Suprapubic skin (tissue), 3 donors: ENCODE data around the gene IQUB.

ENCODE experiments used
- POLR2A ChIP-seq, 2 donors: fragments of 450-650 bp; IDR thresholded peaks; one replicate each; pipeline ENCODE4 v1.6.1; 2017; ENCODE audit warnings: antibody characterized with exemption in 2 of 2, mild to moderate bottlenecking in 2 of 2, moderate library complexity in 2 of 2
- TF ChIP-seq, protein P1 (sequence below), 2 donors: fragments of 200-600 bp in 1 of 2; fragments of 450-650 bp in 1 of 2; sonication (generic) in 1 of 2; IDR thresholded peaks; one replicate each; pipeline ENCODE4 v1.5.1; 2016 to 2019; ENCODE audit warnings: antibody characterized with exemption in 2 of 2, mild to moderate bottlenecking in 1 of 2, moderate library complexity in 1 of 2

- TF ChIP-seq, protein P1, sequence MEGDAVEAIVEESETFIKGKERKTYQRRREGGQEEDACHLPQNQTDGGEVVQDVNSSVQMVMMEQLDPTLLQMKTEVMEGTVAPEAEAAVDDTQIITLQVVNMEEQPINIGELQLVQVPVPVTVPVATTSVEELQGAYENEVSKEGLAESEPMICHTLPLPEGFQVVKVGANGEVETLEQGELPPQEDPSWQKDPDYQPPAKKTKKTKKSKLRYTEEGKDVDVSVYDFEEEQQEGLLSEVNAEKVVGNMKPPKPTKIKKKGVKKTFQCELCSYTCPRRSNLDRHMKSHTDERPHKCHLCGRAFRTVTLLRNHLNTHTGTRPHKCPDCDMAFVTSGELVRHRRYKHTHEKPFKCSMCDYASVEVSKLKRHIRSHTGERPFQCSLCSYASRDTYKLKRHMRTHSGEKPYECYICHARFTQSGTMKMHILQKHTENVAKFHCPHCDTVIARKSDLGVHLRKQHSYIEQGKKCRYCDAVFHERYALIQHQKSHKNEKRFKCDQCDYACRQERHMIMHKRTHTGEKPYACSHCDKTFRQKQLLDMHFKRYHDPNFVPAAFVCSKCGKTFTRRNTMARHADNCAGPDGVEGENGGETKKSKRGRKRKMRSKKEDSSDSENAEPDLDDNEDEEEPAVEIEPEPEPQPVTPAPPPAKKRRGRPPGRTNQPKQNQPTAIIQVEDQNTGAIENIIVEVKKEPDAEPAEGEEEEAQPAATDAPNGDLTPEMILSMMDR (IDR thresholded peaks at IDR 0.05) = no peak
- no peak for TF ChIP-seq POLR2A (IDR thresholded peaks at IDR 0.05)
Measured at GRCh38 chr7:123522066-123522465, 12.3 kb downstream of the IQUB start.
